ENCODE data around the gene TOLLIP. TPM values are rescaled to one million over a fixed set of nuclear protein-coding genes. Genes with fewer than 3 reads are reported as not detected.

The TOLLIP gene
- polyA plus RNA-seq, 10 donors, result 21.0 to 30.5 (median 23.6) TPM

Other genes starting within 250 kb of the TOLLIP start
- under 1 TPM in 7 of 10 donors, not detected in 3; 0.01 to 0.09 (median 0.03) TPM for gene MUC2, start 234.8 kb downstream of the TOLLIP start, polyA plus RNA-seq (ENCODE audit: insufficient read length in 10 of 10)
- under 1 TPM in 3 of 10 donors, not detected in 7; 0.01 to 0.39 (median 0.22) TPM for gene MUC5AC, start 151.7 kb downstream of the TOLLIP start, polyA plus RNA-seq (ENCODE audit: insufficient read length in 10 of 10)
- under 1 TPM in 8 of 10 donors, not detected in 2; 0.01 to 0.36 (median 0.03) TPM for gene MUC5B, start 86.6 kb downstream of the TOLLIP start, polyA plus RNA-seq (ENCODE audit: insufficient read length in 10 of 10)
- gene BRSK2, start 80.3 kb upstream of the TOLLIP start, polyA plus RNA-seq (ENCODE audit: insufficient read length in 10 of 10), result 1 to 10 TPM in 8 of 10 donors, under 1 TPM in 2; 0.76 to 2.2 (median 1.4) TPM
- gene MOB2, start 177.1 kb upstream of the TOLLIP start, polyA plus RNA-seq (ENCODE audit: insufficient read length in 10 of 10), result 10 to 100 TPM; 20.2 to 26.1 (median 22.6) TPM